NCI-H1092 treated with DMSO at 0.1 percent for 48 hours (cell line): ENCODE results near the gene PHAF1.
"Not testable (repeated sequence)": the region's sequence is repeated elsewhere in the genome, so short reads cannot be mapped to it uniquely, and the experiment has no call there.

Source experiments
- DNase-seq: peaks from one replicate; lab custom pipeline; 2025; lab: John Stamatoyannopoulos, UW

The PHAF1 gene

DNA sequence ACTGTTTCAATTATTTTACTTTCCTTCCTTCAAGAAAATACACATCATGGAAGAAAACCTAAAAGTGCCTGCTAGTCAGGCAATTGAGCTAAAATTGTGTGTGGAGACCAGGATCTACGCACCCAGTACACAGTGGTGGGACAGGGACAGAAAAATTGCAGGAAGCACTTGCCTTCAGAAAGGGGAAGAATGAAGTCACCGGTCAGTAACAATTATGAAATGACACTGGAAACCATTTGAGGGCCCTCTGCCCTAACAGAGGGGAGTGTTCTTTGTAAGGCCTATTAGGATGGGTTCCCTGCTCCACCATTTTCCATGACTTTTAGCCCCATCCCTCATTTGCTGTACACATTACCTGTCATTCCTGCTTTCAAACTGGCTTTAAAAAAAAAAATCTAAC is 4.5 kb upstream of the PHAF1 start:
- DNase-seq: no peak

DNA sequence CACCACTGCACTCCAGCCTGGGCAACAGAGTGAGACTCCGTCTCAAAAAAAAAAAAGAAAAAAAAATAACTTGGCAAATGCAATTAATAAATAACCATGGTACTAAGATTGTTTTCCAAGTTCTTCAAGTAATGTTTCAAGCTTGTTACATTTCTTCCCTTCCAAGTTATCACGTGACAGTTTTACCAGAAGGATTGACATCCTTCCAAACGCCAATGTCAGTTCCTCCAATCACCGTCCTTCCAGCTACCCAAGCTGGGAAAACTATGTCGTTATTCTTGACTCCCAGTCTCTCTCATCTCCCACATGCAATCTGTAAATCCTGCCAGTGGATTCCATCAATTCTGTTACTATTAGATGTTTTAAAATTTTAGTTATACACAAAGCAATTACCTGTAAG is 3.9 kb upstream of the PHAF1 start:
- DNase-seq: no peak

DNA sequence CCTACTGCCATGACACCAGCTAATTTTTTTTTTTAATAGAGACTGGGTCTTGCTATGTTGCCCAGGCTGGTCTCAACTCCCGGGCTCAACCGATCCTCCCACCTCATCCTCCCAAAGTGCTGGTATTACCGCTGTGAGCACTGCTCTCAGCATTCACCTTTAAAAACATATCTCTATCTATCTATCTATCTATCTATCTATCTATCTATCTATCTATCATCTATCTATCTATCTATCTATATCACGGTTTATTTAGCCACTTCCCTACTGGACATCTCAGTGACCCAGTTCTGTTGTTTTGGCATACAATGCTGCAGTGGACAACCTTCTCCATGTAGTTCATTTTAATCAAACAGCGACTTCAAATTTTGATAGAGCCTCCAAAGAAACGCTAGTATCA is 1.3 kb upstream of the PHAF1 start:
- DNase-seq: no peak

DNA sequence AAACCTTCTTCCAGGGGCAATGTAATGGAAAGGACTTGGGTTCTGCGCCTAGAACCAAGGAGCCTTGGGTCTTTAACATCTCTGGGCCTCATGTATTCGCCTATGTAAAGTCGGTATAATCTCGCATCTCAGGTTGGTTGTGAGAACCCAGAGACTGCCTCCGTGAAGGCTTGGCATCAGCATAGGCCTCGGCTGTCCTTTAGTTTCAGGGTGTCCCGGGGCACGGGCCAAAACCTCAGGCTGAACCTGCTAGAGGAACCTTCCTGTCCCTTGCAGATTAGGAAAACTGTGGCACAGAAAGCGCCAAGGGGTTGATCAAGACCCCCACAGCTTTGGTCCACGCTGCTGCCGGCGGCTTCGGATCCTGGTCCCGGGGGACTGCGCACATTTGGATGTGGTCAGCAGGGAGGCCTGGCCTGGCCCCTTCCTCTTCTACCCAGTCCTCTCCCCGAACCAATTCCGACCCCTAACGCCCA is 772 bp upstream of the PHAF1 start:
- no peak for DNase-seq

DNA sequence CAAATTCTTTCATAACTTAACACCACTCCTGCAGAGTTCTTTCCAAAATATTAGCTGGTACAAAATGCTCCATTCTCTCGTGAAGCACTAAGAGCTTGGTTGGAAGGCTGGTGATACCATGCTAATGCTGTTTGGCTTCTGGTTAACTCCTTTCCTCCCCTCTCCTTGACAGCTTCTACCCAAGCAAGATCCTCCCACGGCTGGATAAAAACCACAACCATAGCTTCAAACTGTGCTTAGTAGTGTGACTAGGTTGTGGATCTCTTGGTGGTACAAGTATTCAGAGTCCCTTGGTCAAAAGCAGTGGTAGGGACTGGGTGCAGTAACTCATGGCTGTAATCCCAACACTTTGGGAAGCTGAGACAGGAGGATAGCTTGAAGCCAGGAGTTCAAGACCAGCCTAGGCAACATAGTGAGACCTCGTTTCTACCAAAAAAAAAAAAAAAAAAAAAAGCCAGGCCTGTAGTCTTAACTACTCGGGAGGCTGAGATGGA is 2.3 kb downstream of the PHAF1 start:
- no peak for DNase-seq

DNA sequence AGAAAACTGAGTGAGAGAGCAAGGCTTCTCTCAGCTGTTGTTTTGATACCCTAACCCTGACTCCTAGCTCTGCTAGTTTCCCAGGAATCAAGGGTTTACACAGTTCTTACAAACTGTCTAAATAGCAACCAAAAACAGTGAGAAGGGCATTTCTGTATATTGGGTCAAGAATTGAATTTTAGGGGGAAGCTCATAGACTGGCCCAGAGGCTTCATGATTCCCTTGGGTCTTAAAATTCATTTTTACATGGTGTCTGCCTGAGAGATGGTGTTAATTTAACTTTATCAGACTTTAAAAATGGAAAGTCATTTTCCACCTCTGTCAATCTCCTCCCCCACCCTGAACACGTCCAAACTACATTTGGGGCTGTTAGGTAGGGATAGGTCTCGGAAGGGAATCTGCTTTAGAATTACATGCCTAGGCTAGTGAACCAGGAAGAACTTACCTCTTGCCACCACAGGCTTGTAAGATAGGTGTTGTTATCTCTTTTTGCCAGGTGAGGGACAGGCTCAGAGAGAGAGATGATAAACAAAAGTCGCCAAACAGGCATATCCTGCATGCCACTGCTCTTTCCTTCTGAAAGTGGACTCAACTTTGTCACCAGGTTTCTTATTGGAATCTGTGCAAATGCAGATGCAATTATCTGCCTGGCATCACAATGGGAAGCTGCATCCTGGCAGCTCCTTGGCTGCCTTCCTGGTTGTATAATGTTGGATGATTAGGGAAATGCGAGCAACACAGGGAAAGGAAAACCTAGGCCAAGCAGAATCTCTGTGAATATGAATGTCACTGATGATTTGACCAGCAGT is 3.1 kb downstream of the PHAF1 start:
- no peak for DNase-seq

DNA sequence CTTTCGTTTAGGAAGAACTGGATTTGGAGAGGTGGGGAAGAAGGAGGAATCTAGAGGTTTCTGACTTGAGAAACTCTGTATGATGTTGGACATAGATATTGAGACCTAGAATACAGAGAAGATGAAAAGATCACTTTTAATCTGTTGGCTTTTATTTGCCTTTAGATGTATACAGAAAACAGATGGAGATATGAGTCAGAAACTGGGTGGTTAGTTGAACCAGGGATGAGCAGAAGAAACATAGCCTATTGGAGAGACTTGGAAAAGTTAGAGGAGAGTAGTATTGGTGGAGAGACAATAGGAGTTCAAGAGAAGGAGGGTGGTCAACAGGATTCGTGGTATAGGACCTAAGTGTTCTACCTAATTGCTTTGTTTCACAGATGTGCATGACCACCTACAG is 5.1 kb downstream of the PHAF1 start:
- DNase-seq: no peak

DNA sequence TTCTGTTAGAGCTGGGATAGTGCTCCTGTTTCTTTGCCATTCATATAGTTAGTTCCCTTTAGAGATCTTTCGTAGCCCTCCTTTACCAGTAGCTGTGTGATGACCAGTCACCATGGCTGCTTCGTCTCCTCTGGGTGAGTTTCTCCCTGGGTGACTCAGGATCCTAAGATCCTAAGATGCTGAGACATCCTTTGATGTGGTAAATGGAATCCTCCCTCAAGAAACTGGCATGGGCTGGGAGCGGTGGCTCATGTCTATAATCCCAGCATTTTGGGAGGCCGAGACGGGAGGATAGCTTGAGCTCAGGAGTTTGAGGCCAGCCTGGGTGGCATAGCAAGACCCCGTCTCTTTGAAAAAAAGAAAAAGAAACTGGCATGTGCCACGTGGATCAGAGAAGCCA is 5.9 kb downstream of the PHAF1 start:
- no peak for DNase-seq

DNA sequence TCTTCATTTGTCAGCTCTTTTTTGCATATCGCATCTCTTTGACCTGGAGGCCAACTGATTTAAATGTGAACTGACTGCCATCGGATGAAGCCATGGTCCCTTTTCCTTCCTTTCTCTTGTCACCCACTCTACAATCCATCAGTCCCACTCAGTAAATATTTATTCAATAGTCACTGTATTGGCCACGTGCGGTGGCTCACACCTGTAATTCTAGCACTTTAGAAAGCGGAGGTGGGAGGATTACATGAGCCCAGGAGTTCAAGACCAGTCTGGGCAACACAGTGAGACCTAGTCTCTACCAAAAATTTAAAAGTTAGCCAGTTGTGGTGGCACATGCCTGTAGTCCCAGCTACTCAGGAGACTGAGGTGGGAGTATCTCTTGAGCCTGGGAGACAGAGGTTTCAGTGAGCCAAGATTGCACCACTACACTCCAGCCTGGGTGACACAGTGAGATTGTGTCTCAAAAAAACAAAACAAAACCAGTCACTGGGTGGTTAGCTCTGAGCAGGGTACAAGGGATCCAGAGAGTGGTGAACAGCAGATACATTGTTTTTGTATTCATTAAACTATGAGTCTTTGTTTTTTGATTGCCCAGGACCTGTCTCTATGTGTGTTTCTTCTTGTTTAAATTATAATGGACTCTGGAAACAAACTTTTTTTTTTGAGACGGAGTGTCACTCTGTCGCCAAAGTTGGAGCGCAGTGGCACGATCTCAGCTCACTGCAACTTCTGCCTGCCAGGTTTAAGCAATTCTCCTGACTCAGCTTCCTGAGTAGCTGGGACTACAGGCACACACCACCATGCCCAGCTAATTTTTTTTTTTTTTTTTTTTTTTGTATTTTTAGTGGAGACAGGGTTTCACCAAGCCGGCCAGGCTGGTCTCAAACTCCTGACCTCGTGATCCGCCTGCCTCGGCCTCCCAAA is 6.9 kb downstream of the PHAF1 start:
- DNase-seq: no peak

DNA sequence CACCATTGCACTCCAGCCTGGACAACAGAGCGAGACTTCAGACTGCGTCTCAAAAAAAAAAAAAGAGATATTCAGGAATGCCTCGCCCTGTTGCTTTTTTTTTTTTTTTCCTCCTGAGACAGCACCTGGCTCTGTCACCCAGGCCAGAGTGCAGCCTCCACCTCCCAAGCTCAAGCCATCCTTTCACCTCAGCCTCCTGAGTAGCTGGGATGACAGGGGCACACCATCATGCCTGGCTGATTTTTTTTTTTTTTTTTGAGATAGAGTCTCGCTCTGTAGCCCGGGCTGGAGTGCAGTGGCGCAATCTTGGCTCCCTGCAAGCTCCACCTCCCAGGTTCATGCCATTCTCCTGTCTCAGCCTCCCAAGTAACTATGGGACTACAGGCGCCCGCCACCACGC is 8.0 kb downstream of the PHAF1 start:
- DNase-seq: no peak

DNA sequence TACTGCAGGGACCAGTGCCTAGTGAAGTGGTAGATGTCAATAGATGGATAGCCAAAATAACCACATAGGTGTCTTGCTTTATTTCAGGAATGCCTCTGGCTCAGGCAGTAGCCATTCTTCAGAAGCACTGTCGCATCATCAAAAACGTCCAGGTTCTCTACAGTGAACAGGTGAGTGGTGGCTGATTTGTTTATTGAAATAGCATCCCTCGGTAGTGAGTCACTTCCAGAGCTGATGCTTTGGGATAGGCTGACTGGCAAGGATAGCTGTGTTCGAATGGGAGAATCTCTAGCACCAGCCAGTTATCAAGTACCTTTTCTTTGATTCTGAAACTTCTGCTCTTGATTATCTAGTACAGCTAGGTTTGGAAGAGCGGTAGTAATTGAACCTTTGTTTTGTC is 10.3 kb downstream of the PHAF1 start:
- no peak for DNase-seq

DNA sequence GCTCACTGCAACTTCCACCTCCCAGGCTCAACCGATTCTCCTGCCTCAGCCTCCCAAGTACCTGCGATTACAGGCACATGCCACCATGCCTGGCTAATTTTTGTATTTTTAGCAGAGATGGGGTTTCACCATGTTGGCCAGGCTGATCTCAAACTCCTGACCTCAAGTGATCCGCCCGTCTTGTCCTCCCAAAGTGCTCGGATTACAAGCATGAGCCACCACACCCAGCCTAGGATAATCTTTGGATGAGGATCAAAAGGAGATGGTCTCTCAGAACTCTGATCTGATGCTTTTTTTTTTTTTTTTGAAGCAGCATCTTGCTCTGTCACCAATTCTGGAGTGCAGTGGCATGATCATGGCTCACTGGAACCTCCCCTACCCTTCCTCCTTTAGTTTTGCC is 13.1 kb downstream of the PHAF1 start:
- DNase-seq: not testable (repeated sequence)

DNA sequence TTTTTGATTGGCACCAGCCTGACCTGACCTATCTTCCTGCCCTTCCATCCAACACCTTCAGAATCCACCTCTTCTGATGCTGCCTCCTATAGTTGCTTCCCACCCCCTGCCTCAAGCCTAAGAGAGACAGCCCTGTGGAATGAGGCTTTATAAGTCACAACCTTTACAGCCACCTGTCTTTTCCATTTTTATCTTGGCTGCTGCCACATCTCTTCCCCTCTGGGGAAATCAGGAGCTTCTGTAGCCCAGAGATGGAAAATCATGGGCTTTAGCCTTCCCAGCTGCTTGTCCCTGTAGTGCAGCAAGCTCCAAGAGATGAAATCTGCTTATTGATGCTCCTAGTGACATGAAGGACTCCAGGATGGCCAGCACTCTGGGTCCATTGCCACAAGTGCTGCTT is 18.7 kb downstream of the PHAF1 start:
- no peak for DNase-seq

DNA sequence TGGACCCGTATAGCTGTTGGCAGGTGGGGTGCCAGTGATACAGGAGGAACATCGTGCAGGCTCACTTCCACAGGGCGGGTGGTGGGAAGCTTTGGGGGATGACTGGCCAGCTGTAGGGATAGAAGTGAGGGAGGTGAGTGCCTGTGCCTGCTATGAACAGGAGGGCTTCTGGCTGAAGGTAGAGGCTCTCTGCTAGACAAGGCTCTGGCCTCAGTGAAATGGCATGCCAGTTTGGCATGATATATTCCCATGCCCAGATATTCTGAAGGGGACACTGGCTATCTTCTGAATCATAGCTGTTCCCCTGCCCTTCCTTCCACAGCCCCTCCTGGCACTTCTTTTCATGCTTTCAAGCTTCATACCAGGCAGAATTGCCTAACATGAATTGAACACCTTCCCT is 19.1 kb downstream of the PHAF1 start:
- no peak for DNase-seq

DNA sequence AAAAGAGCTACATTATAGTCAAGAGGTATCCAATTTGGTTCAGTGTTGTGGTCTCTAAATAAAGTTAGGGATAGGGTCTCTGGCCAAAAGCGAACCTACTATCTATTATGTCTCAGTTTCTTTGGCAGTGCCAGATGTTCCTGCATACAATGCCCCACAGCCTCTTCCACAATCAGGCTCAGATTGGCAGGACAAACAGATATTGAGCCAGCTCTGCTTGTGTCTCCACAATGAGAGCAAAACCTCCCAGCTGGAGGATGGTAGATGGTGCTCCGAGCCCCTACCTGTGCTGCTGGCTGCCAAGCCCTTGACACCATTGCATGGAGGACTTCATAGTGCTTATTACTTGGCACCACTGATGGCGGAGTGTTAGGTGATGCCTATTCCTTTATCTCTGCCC is 19.7 kb downstream of the PHAF1 start:
- DNase-seq: no peak

DNA sequence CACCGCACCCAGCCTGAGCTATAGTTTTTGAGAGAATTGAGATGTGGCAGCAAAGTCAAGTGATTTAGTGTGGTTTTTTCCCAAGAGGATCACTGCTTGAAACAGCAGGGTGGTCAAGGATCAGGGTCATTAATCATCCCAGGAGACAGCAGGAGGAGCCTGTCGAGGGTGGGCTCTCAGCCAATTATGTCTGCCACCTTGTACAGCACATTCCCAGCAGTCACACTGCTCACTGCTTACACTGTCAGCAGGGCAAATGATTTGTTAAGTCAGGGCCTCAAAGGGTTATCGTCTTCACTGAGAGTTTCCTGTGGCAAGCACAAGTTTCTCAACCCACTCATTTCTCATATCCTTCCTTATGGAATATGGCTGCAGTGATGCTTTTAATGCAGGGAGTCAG is 27.9 kb downstream of the PHAF1 start:
- no peak for DNase-seq

DNA sequence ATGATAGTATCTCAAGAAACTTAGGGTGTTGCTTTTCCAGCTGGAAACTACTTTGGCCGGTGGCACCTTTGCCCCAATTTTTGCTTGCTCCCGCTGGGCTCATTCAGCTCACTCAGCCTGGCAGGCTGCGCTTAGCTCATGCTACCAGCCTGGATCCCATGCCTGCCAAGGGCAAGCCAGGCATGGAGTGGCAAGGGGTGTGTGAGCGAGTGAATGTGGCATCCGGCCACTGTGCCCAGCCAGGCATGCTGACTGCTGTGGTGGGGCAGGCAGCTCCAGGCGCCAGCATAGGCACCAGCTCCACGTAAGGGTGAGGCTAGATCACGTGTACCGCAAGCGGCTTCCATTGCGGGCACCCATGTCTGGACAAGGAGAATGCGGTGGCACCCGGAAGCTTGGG is 31.6 kb downstream of the PHAF1 start:
- no peak for DNase-seq

DNA sequence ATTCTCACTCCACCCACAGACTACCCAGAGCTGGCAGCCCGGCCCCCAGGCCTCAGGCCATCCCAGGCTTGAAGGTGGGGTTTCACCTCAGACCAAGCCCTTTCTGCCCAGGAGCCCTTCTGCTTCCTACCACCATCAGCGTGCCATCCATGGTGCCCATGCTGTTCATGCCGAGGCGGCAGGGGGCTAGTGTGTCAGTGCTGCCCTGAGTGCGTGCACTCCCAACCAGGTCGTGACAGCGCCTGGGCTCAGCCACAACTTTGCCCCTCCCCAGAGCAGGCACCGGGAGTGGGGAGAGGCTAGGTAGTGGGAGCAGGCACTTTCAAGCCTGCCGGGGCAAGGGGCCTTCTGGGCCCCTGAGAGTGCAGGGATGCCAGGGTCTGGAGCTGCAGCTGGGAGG is 32.6 kb downstream of the PHAF1 start:
- DNase-seq: no peak

DNA sequence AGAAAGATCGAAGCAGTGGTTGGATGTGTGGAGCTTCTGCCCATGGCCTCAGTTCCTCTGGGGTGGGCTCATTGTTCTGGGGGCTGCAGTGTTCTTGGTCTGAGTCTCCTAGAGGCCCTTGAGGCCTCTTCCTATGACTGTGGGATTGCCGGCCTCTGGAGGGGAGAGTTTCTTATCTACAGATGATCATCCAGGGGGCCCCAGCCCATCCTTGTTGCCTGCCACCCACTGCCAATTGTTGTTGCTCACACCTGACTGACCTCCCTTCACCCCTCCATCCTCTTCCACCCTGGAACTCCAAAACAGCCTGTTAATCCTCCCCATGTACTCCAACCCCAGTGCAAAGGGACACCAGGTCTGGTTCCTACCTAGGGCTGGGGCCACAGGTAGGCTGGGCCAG is 35.2 kb downstream of the PHAF1 start:
- no peak for DNase-seq

DNA sequence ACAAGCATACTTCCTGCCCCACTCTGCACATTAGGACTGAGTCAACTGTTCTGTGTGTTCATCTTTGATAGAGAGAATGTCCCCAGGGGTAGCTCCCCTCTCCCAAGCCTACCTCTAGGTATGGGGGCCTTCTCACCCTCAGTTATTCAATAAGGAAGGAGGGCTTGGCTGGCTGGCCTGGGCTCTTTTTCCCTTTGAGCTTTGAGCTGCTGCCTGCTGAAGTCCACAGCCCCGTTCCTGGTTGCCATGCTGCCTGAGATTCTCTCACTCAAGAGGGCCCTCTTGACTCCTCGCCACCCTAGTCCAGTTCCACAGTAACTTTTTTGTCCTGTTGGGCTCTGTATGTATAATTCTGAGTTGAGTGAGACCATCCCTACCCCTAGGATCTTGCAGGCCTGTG is 36.0 kb downstream of the PHAF1 start:
- DNase-seq: no peak

DNA sequence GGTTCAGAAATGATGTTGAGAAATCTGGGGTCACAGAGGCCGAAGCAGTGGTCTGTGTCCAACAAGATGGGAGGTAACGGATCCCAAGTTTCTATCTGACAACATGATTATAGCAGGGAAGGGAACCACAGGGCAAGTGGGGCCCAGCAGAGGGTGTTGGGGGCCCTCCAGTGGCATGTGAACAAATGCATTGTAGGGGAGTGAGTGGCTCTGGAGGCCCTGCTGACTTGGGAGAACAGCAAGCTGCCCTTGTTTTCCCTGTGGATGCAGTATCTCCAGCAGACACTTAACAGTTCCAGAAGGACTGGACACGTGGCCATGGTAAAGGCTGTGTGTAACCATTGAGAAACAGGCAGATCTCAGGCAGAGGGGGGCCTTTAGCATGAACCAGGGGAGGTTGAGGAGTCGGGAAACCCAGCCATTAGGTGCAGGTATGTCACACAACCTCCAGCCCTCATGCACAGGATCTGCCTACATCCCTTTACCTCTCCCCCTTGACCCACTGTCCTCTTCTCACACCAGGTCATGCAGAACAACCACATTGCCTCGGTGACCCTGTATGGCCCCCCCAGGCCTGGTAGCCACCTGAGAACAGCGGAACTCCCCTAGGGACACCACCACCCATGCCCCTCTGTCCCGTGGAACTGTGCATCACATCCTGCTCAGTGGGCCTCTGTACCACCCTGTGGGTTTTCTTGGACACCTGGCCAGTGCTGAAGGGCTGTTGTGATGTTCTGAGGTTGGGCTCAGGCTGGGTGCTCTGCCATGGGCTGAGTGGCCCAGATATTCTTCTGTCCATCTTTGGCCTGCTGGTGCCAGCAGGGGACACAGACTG is 37.0 kb downstream of the PHAF1 start:
- no peak for DNase-seq
